Mesendoderm (in vitro differentiated cells): ENCODE results near the gene VDR.
"Not testable (repeated sequence)": the region's sequence is repeated elsewhere in the genome, so short reads cannot be mapped to it uniquely, and the experiment has no call there.

Experiments
- DNase-seq: peaks from one replicate; pipeline ENCODE4 v3.0.0; 2013
- H2AK5ac ChIP-seq: 2 replicates; pipeline ENCODE4 v1.6.1; 2013; ENCODE audit warnings: low read length, inconsistent platforms
- H2BK120ac ChIP-seq: 2 replicates; pipeline ENCODE4 v1.6.1; 2013; ENCODE audit warnings: low read depth, mild to moderate bottlenecking, low read length, moderate library complexity, mixed read lengths
- H2BK15ac ChIP-seq: replicated peaks from 2 replicates; pipeline ENCODE4 v1.6.1; 2013; ENCODE audit warnings: low read depth, mild to moderate bottlenecking, moderate library complexity
- H2BK5ac ChIP-seq: 2 replicates; pipeline ENCODE4 v1.6.1; 2013; ENCODE audit warnings: low read length, inconsistent platforms
- H3K18ac ChIP-seq: 2 replicates; pipeline ENCODE4 v1.6.1; 2013; ENCODE audit warnings: mild to moderate bottlenecking, low read length, mixed read lengths
- H3K23ac ChIP-seq: one replicate; pipeline ENCODE4 v1.6.1; 2013; ENCODE audit warnings: low read length
- H3K27ac ChIP-seq: 2 replicates; pipeline ENCODE4 v1.5.1; 2013; ENCODE audit warnings: low read depth, mild to moderate bottlenecking, inconsistent platforms, low read length, moderate library complexity
- H3K27me3 ChIP-seq: 2 replicates; pipeline ENCODE4 v1.6.1; 2013; ENCODE audit warnings: low read length, control low read depth, mild to moderate bottlenecking, inconsistent platforms; ENCODE audit not compliant: insufficient read depth, poor library complexity
- H3K36me3 ChIP-seq: 2 replicates; pipeline ENCODE4 v1.6.1; 2013; ENCODE audit warnings: low read length, inconsistent platforms; ENCODE audit not compliant: control insufficient read depth, insufficient read depth
- H3K4ac ChIP-seq: one replicate; pipeline ENCODE4 v1.6.1; 2013; ENCODE audit warnings: low read depth, mild to moderate bottlenecking, low read length, moderate library complexity
- H3K4me1 ChIP-seq: 2 replicates; pipeline ENCODE4 v1.6.1; 2013; ENCODE audit warnings: low read depth, low read length, inconsistent platforms; ENCODE audit not compliant: control insufficient read depth
- H3K4me2 ChIP-seq: 2 replicates; pipeline ENCODE4 v1.6.1; 2013; ENCODE audit warnings: low read length
- H3K4me3 ChIP-seq: 2 replicates; pipeline ENCODE4 v1.5.1; 2013; ENCODE audit warnings: mild to moderate bottlenecking, low read length
- H3K56ac ChIP-seq: one replicate; pipeline ENCODE4 v1.6.1; 2013; ENCODE audit warnings: low read length
- H3K79me1 ChIP-seq: 2 replicates; pipeline ENCODE4 v1.6.1; 2013; ENCODE audit warnings: low read length, inconsistent platforms
- H3K79me2 ChIP-seq: 2 replicates; pipeline ENCODE4 v1.6.1; 2013; ENCODE audit warnings: mild to moderate bottlenecking, low read length; ENCODE audit not compliant: control insufficient read depth, insufficient read depth
- H3K9ac ChIP-seq: 2 replicates; pipeline ENCODE4 v1.6.1; 2013; ENCODE audit warnings: low read length, inconsistent platforms
- H4K5ac ChIP-seq: one replicate; pipeline ENCODE4 v1.6.1; 2013; ENCODE audit warnings: low read length
- H4K8ac ChIP-seq: one replicate; pipeline ENCODE4 v1.6.1; 2013; ENCODE audit warnings: low read depth, mild to moderate bottlenecking, control low read depth, low read length, moderate library complexity
- WGBS: extraction: QIAGEN DNeasy Blood & Tissue Kit; methylation state at CpG from one replicate; pipeline ENCODE4 v1.1.7; 2013; ENCODE audit warnings: low lambda C conversion rate, missing lambda C conversion rate; ENCODE audit not compliant: insufficient coverage; ENCODE audit errors: extremely low coverage; 5-methylcytosine and 5-hydroxymethylcytosine counted together

Gene VDR

DNA sequence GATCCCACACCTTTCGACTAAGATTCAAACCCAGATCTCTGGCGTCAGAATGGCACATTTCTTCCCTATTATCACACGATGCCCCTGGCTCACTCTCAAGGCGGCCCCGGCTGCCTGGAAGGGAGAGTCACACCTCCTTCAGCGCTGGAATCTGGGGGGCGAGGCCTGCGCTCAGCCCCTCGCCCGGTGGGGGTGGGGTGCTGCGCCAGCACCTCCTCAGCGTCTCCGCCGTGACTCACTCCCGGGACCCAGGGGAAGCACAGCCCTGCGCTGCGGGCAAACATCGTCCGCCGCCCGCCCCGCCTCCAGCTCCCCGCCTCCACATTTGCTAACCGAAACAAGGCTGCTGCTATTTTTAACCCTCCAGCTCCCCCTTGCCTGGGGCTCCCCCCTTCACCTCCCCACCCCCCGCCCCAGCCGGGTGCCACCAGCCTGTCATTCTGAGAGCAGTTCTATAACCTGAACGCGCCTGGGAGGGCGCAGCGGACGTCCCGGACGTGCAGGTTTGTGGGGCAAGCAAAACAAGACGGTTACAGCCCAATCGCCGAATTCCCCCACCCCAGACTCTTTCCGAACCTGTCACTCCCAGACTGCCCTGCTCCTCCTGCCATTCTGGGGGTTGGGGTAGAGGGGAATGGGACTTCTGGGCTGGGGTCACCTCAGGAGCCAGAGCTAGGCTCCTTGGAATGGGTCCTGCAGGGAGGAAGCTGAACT lies 91.8 kb downstream of the VDR start:
- no peaks in the 10 kb centered on the region for H3K36me3 ChIP-seq
- H3K23ac ChIP-seq = no peak overlapping the region
- H3K79me2 ChIP-seq = peaks cover 89% of the 10 kb centered on the region
- no peak overlapping the region for H4K5ac ChIP-seq
- peak overlapping the region; percentile 51 for H3K9ac ChIP-seq
- H3K27me3 ChIP-seq = no peaks in the 10 kb centered on the region
- peak overlapping the region; percentile 75 for H3K18ac ChIP-seq
- peaks cover 31% of the 10 kb centered on the region for H3K79me1 ChIP-seq
- WGBS = no CpG with 5 or more reads among the region's 37 CpGs
- peaks cover 59% of the 10 kb centered on the region for H3K4me1 ChIP-seq
- peak overlapping the region; percentile 90 for H3K4ac ChIP-seq
- H2BK120ac ChIP-seq = peak overlapping the region; percentile 21
- H3K4me2 ChIP-seq = peak overlapping the region; percentile 49
- no peak overlapping the region for H2BK15ac ChIP-seq
- no peak overlapping the region for H3K4me3 ChIP-seq
- peak overlapping the region; percentile 59 for H3K56ac ChIP-seq
- H4K8ac ChIP-seq = no peak overlapping the region
- DNase-seq = peak; percentile 97
- H2AK5ac ChIP-seq = no peak overlapping the region
- H2BK5ac ChIP-seq = peak overlapping the region; percentile 25
- peak overlapping the region; percentile 79 for H3K27ac ChIP-seq

DNA sequence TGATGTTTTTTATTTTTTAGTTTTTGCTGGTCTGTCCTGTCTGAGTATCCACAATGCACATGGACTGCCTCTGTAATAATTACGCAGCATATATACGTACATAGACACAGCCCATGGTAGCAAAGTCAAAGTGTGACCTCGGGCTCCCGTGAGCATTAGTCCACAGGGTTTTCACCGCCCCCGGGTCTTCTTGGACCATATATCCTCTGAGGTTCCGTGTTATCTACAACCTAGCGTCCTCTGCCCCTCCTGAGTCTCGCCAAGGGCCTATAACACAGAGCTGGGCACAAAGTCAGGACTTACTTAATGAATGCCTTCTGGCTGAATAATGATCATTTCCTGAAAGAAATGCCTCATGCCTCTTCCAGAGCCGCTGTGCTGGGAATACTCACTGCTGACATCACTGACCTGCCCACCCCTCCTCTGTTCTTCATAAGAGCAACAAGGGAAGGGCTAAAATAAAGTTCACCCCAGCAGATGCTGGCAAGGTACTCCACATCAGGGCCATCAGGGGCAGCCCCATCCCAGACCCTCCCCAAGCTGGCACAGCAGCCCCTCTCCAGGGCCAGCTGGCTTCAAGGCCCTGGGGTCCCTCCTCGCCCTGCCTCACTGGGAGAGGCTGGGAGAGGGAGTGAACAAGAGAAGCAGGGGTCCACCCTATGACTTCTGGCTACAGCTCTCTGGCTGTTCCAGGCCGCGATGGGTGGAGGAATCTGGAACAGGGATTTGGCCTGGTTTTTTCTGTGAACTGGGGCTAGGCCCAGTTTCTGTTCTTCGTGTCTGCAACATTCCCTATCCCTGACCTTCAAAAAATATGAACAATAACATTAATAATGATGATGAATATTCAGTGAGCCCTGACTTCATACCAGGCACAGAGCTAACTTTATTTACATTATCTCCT lies 93.0 kb downstream of the VDR start:
- peaks cover 53% of the 10 kb centered on the region for H3K4me1 ChIP-seq
- no peak overlapping the region for H2AK5ac ChIP-seq
- H3K4me2 ChIP-seq = no peak overlapping the region
- H3K27me3 ChIP-seq = no peaks in the 10 kb centered on the region
- peak overlapping the region; percentile 1 for H2BK120ac ChIP-seq
- H2BK5ac ChIP-seq = no peak overlapping the region
- no peak overlapping the region for H3K23ac ChIP-seq
- H3K36me3 ChIP-seq = no peaks in the 10 kb centered on the region
- H3K56ac ChIP-seq = peak overlapping the region; percentile 43
- no peak for DNase-seq
- H3K4ac ChIP-seq = no peak overlapping the region
- peaks cover 35% of the 10 kb centered on the region for H3K79me1 ChIP-seq
- no peak overlapping the region for H4K8ac ChIP-seq
- H3K27ac ChIP-seq = peak overlapping the region; percentile 79
- peak overlapping the region; percentile 33 for H3K9ac ChIP-seq
- H4K5ac ChIP-seq = no peak overlapping the region
- no peak overlapping the region for H3K4me3 ChIP-seq
- peaks cover 89% of the 10 kb centered on the region for H3K79me2 ChIP-seq
- WGBS = no CpG with 5 or more reads among the region's 14 CpGs
- H3K18ac ChIP-seq = peak overlapping the region; percentile 2
- no peak overlapping the region for H2BK15ac ChIP-seq

DNA sequence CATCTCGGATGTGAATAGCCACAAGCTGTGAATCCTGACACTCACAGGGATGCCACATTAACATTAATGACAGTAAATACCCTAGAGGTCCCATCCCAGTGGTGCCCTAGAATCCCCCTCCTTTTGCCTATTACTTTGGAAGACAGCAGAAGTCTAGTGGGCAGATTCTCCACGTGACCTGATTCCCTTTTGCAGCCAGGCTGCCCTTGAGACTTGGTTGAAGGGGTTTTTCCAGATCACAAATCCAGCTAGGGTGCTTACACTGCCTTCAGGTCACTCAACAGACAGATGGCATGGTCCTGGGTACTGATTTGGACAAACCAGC lies 93.8 kb downstream of the VDR start:
- peaks cover 36% of the 10 kb centered on the region for H3K79me1 ChIP-seq
- H2BK120ac ChIP-seq = no peak overlapping the region
- peak overlapping the region; percentile 15 for H3K9ac ChIP-seq
- H3K36me3 ChIP-seq = no peaks in the 10 kb centered on the region
- no peaks in the 10 kb centered on the region for H3K27me3 ChIP-seq
- H3K18ac ChIP-seq = no peak overlapping the region
- peak overlapping the region; percentile 30 for H3K27ac ChIP-seq
- DNase-seq = peak; percentile 81
- H2AK5ac ChIP-seq = no peak overlapping the region
- H2BK15ac ChIP-seq = no peak overlapping the region
- H3K23ac ChIP-seq = no peak overlapping the region
- peaks cover 89% of the 10 kb centered on the region for H3K79me2 ChIP-seq
- no peak overlapping the region for H3K4me3 ChIP-seq
- WGBS = no CpG with 5 or more reads among the region's 2 CpGs
- no peak overlapping the region for H3K4ac ChIP-seq
- no peak overlapping the region for H4K8ac ChIP-seq
- peaks cover 48% of the 10 kb centered on the region for H3K4me1 ChIP-seq
- H2BK5ac ChIP-seq = no peak overlapping the region
- H4K5ac ChIP-seq = no peak overlapping the region
- peak overlapping the region; percentile 11 for H3K56ac ChIP-seq
- H3K4me2 ChIP-seq = no peak overlapping the region

DNA sequence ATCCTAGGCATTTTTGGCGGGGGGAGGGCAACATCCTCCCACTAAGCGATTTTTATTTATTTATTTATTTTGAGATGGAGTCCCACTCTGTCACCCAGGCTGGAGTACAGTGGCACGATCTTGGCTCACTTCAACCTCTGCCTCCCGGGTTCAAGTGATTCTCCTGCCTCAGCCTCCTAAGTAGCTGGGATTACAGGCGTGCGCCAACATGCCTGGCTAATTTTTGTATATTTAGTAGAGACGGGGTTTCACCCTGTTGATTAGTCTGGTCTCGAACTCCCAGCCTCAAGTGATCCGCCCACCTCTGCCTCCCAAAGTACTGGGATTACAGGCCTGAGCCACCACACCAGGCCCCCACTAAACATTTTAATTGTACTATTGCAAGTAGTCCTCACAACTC lies 95.3 kb downstream of the VDR start:
- H2AK5ac ChIP-seq, H3K4me3 ChIP-seq, H3K56ac ChIP-seq, H4K5ac ChIP-seq, H3K27ac ChIP-seq, H3K18ac ChIP-seq, H3K36me3 ChIP-seq, H3K27me3 ChIP-seq, H3K9ac ChIP-seq, H4K8ac ChIP-seq, H3K23ac ChIP-seq, H2BK15ac ChIP-seq, H2BK5ac ChIP-seq, DNase-seq, H2BK120ac ChIP-seq, H3K4ac ChIP-seq, H3K4me2 ChIP-seq: not testable (repeated sequence)
- WGBS = no CpG with 5 or more reads among the region's 9 CpGs
- H3K4me1 ChIP-seq = peaks cover 43% of the 10 kb centered on the region
- H3K79me2 ChIP-seq = peaks cover 88% of the 10 kb centered on the region
- H3K79me1 ChIP-seq = peaks cover 34% of the 10 kb centered on the region

DNA sequence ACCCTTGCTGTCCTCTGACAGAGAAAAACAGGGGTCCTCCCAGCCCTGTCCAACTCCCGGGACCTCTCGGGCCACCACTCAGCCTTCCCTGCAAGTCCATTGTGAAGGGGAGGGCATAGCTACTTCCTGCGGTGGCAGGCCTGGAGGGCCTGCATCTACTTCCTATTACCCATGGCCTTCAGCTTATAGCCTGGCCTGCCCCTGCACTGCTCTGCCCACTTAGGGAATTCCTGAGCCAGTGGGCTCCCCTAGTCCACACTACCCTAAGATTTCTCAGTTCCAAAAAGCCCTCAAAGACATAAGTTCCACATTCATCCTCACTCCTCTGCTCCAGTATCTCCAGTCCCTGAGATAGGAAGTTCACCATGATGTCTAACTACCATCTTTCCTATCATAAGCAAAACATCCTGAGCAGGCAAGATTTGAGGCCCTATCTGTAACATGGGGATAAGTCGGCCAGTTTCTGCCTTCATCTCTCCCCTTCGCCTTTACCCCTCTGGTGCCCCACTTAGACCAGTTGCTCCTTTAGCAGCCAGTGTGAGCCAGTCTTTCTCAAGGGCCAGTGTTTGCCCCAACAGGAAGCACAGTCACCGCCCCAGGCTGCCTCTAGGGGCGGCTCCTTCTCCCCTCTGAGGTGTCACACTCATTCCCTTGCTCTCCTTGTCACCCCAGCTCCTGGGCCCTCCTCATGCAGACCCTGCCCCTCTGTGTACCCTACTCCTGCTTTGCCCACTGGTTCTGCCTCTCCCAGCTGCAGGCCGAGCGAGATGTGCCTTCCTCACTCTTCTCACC lies 96.0 kb downstream of the VDR start:
- Histone ChIP-seq H2BK15ac (no peak overlapping the region), H3K4me3 (no peak overlapping the region), H3K27ac (no peak overlapping the region), H3K36me3 (no peaks in the 10 kb centered on the region), H4K8ac (no peak overlapping the region), H3K79me2 (peaks cover 88% of the 10 kb centered on the region), H3K23ac (no peak overlapping the region), H2AK5ac (no peak overlapping the region), H2BK5ac (no peak overlapping the region), H3K56ac (no peak overlapping the region), H3K4ac (no peak overlapping the region), H2BK120ac (no peak overlapping the region), H3K79me1 (peaks cover 30% of the 10 kb centered on the region), H3K18ac (no peak overlapping the region), H4K5ac (no peak overlapping the region), H3K4me1 (peaks cover 36% of the 10 kb centered on the region), H3K4me2 (no peak overlapping the region), H3K9ac (no peak overlapping the region), H3K27me3 (no peaks in the 10 kb centered on the region)
- peak; percentile 49 for DNase-seq
- no CpG with 5 or more reads among the region's 9 CpGs for WGBS
